ENCODE measurements around the gene AKR1E2.

GRCh38 chr10:4786043-4786839, 39.8 kb upstream of the AKR1E2 start:
- TF ChIP-seq CTCF (IDR thresholded peaks at IDR 0.05; ENCODE audit: low read depth, low read length, missing input control) = no peak
- no peak for TF ChIP-seq YY1 (IDR thresholded peaks at IDR 0.05)
- TF ChIP-seq REST (IDR thresholded peaks at IDR 0.05) = no peak
- no peak for TF ChIP-seq JUND (IDR thresholded peaks at IDR 0.05)
- TF ChIP-seq ZBTB33 (IDR thresholded peaks at IDR 0.05) = no peak
- TF ChIP-seq EGR1 (IDR thresholded peaks at IDR 0.05; ENCODE audit: low read depth in 2 of 2) = no peak
- no peak for TF ChIP-seq ATF3 (IDR thresholded peaks at IDR 0.05)
